A673 (cell line): ENCODE measurements around the gene CFAP46. TPM values are rescaled to one million over a fixed set of nuclear protein-coding genes. Genes with fewer than 3 reads are reported as not detected.

ENCODE experiments used
- BruUV-seq: library from RNA; stranded (reverse); fragments of 400-500 nt; replicated peaks from 2 replicates; lab custom pipeline; 2021; lab: Mats Ljungman, UMichigan
- CTCF ChIA-PET: fragments of 300-600 bp; sonication (Branson Sonifier 250); formaldehyde crosslinking; loops from one replicate; lab custom pipeline; 2022; ENCODE audit warnings: antibody characterized with exemption; lab: Charles Lee
- POLR2A ChIA-PET: fragments of 300-600 bp; sonication (Branson Sonifier 250); formaldehyde crosslinking; loops from one replicate; lab custom pipeline; 2022; ENCODE audit warnings: antibody characterized with exemption; ENCODE audit not compliant: low non-redundant PET; lab: Charles Lee
- DNase-seq: peaks from one replicate; pipeline ENCODE4 v3.0.0-alpha.2; 2015; ENCODE audit warnings: low spot score
- H3K27ac ChIP-seq: fragments of 200-600 bp; sonication (generic); 2 replicates; pipeline ENCODE4 v1.5.1; 2016; ENCODE audit warnings: mixed run types, low read depth, mild to moderate bottlenecking, mixed read lengths, antibody characterized with exemption, low read length; ENCODE audit not compliant: poor library complexity, severe bottlenecking
- H3K27me3 ChIP-seq: fragments of 200-600 bp; sonication (generic); replicated peaks from 2 replicates; pipeline ENCODE4 v1.6.1; 2017; ENCODE audit warnings: mixed run types, low read depth, mild to moderate bottlenecking, mixed read lengths, antibody characterized with exemption, low read length; ENCODE audit not compliant: insufficient read depth, poor library complexity
- H3K36me3 ChIP-seq: fragments of 200-600 bp; sonication (generic); 2 replicates; pipeline ENCODE4 v1.6.1; 2016; ENCODE audit warnings: mixed run types, mild to moderate bottlenecking, mixed read lengths, antibody characterized with exemption, low read length; ENCODE audit not compliant: insufficient read depth, poor library complexity, severe bottlenecking
- H3K4me1 ChIP-seq: fragments of 200-600 bp; sonication (generic); 2 replicates; pipeline ENCODE4 v1.6.1; 2017; ENCODE audit warnings: mixed run types, mild to moderate bottlenecking, mixed read lengths, antibody characterized with exemption, low read length; ENCODE audit not compliant: insufficient read depth, poor library complexity, severe bottlenecking
- H3K4me3 ChIP-seq: fragments of 200-600 bp; sonication (generic); 2 replicates; pipeline ENCODE4 v1.5.1; 2016; ENCODE audit warnings: low read depth, mixed run types, mild to moderate bottlenecking, mixed read lengths, low read length; ENCODE audit not compliant: poor library complexity, severe bottlenecking
- H3K9me3 ChIP-seq: fragments of 200-600 bp; sonication (generic); 2 replicates; pipeline ENCODE4 v1.6.1; 2016; ENCODE audit warnings: mixed run types, low read depth, mild to moderate bottlenecking, mixed read lengths, antibody characterized with exemption, low read length; ENCODE audit not compliant: poor library complexity, severe bottlenecking
- EZH2 ChIP-seq: fragments of 200-600 bp; sonication (generic); IDR thresholded peaks from 2 replicates; pipeline ENCODE4 v1.6.1; 2017; ENCODE audit warnings: borderline replicate concordance, low read depth, mild to moderate bottlenecking, mixed read lengths, antibody characterized with exemption, low read length; ENCODE audit not compliant: poor library complexity, severe bottlenecking
- intact Hi-C: fragments of 100-400 bp; cut with micrococcal nuclease; formaldehyde crosslinking; loops from one replicate; pipeline ENCODE4 v1.10.0; 2022; ENCODE audit not compliant: unreplicated experiment
- total RNA-seq: library from RNA; stranded (reverse); gene quantifications from 2 replicates; pipeline ENCODE4 v1.2.3, GENCODE V29; 2021
- TF ChIP-seq, protein P1 (sequence below): fragments of 300-800, 200-600 bp; sonication (generic); conservative IDR thresholded peaks from 2 replicates; pipeline ENCODE4 v1.5.1; 2017; ENCODE audit warnings: low read depth, mild to moderate bottlenecking, antibody characterized with exemption, low read length, moderate library complexity, mixed read lengths

The CFAP46 gene
- total RNA-seq, 1 experiment from 2014 or later, result 1.9 TPM

DNA sequence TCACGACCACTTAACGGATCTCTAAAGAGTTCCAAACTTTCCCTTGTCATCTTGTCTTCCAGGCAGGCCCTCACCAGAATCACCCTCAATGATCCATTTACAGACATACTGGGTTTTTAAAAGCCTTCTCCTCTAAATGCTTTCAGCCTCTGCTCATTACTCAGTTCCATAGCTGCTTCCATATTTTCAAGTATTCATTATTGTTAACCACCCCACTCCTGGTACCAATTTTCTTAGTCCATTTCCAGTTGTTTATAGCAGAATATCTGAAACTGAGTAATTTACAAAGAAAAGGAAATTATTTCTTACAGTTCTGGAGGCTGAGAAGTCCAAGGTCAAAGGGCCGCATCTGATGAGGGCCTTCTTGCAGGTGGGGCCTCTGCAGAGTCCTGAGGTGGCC is 100.0 kb downstream of the CFAP46 start:
- H3K4me3 ChIP-seq, result no peak overlapping the region
- CTCF ChIA-PET, result interaction anchor here (0.6 kb wide), 1 partner anchor 191 kb away, joined by 3 read pairs; no protein-coding TSS in a partner anchor
- BruUV-seq, result no TSS peak

DNA sequence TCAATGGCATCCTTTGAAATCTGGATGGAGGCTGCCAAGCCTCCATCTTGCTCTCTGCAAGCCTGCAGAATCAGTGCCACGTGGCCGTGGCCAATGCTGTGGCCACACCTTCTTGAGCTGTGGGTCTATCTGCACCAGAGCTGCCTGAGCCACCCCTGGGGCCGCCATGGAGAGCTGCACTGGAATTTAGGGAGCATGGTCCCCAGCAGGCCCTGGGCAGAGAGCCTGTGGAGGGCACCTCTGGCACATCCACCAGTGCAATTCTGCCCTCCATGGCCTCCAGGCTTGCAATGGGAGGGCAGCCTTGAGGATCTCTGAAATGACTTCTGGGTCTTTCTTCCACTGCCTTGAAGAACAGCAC is 100.8 kb downstream of the CFAP46 start:
- no peak for DNase-seq
- no peak overlapping the region for H3K27ac ChIP-seq
- peaks cover 27% of the 10 kb centered on the region for H3K27me3 ChIP-seq
- no TSS peak for BruUV-seq
- H3K36me3 ChIP-seq, result no peaks in the 10 kb centered on the region
- intact Hi-C loops, result no loop called here
- peaks cover 11% of the 10 kb centered on the region for H3K9me3 ChIP-seq
- no peaks in the 10 kb centered on the region for H3K4me1 ChIP-seq
- ChIA-PET CTCF (no interaction called here), POLR2A (no interaction called here)
- TF ChIP-seq, protein P1, sequence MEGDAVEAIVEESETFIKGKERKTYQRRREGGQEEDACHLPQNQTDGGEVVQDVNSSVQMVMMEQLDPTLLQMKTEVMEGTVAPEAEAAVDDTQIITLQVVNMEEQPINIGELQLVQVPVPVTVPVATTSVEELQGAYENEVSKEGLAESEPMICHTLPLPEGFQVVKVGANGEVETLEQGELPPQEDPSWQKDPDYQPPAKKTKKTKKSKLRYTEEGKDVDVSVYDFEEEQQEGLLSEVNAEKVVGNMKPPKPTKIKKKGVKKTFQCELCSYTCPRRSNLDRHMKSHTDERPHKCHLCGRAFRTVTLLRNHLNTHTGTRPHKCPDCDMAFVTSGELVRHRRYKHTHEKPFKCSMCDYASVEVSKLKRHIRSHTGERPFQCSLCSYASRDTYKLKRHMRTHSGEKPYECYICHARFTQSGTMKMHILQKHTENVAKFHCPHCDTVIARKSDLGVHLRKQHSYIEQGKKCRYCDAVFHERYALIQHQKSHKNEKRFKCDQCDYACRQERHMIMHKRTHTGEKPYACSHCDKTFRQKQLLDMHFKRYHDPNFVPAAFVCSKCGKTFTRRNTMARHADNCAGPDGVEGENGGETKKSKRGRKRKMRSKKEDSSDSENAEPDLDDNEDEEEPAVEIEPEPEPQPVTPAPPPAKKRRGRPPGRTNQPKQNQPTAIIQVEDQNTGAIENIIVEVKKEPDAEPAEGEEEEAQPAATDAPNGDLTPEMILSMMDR, result no peak
- TF ChIP-seq EZH2, result no peak
- H3K4me3 ChIP-seq, result no peak overlapping the region

More for the DNA sequence above, 100.0 kb downstream of the CFAP46 start:
- Histone ChIP-seq H3K27me3 (peaks cover 33% of the 10 kb centered on the region), H3K4me1 (no peaks in the 10 kb centered on the region), H3K36me3 (no peaks in the 10 kb centered on the region), H3K9me3 (peaks cover 11% of the 10 kb centered on the region), H3K27ac (no peak overlapping the region)
- DNase-seq, result no peak
- TF ChIP-seq EZH2, result no peak
- TF ChIP-seq, protein P1, result no peak
- POLR2A ChIA-PET, result no interaction called here
- intact Hi-C loops, result no loop called here

DNA sequence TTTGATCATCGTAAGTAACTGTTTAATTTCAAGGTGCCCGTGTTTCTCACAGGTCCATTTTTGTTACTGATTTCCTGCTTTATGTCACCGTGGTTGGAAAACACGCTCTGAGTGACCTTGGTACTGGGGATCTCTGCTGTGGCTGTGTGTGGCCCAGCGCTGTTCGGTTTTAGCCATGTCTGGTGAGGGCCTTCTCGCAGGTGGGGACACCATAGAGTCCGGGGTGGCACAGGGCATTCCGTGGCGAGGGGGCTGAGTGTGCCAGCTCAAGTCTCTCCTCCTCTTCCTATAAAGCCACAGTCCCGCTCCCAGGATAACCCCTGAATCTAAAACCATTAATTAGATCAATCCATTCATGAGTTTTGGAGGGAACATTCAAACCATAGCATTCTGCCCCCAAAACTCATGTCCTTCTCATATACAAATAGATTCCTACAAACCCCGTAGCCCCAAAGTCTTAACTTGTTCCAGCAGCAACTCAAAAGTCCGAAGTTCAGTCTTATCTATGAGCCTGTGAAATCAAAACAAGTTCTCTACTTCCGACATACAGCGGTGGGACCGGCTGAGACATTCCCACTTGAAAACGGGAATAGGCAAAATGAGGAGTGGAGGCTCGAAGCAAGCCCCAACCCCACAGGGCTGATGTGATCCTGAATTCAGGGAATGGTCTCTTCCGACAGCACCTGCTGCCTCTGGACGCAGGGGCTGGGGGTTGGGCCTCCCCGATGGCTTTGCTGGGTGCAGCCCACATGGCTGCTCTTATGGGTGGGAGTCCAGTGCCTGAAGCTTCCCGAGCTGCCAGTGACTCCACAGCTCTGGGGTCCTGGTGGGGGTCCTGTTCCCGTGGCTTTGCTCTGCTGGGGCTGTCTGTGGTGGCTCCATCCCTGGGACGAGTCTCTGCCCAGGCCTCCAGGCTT is 101.4 kb downstream of the CFAP46 start:
- CTCF ChIA-PET, result no interaction called here

More for the DNA sequence above, 101.4 kb downstream of the CFAP46 start:
- no peak overlapping the region for H3K4me3 ChIP-seq
- H3K4me1 ChIP-seq, result no peaks in the 10 kb centered on the region
- intact Hi-C loops, result no loop called here
- H3K27me3 ChIP-seq, result peaks cover 20% of the 10 kb centered on the region
- no peaks in the 10 kb centered on the region for H3K36me3 ChIP-seq
- TF ChIP-seq, protein P1, result no peak
- no peak for TF ChIP-seq EZH2
- POLR2A ChIA-PET, result no interaction called here
- peaks cover 11% of the 10 kb centered on the region for H3K9me3 ChIP-seq
- BruUV-seq, result no TSS peak
- no peak for DNase-seq
- H3K27ac ChIP-seq, result no peak overlapping the region
